Keratinocyte (primary cell): ENCODE measurements around the gene NTSR1. TPM values are rescaled to one million over a fixed set of nuclear protein-coding genes. Genes with fewer than 3 reads are reported as not detected.

Experiments
- DNase-seq: peaks from one replicate; pipeline ENCODE4 v3.0.0-alpha.2; 2011; ENCODE audit warnings: low read depth, missing footprints, low spot score
- FAIRE-seq: peaks from 2 replicates; lab custom pipeline; 2011; peaks lifted over from hg19 to GRCh38; lab: Jason Lieb, UNC
- H2AFZ ChIP-seq: 2 replicates; pipeline ENCODE4 v1.6.0; 2012; ENCODE audit warnings: low read length, control low read depth, inconsistent platforms; ENCODE audit not compliant: control insufficient read depth
- H3K27ac ChIP-seq: 2 replicates; pipeline ENCODE4 v1.5.1; 2011; ENCODE audit warnings: low read length; ENCODE audit not compliant: control insufficient read depth, insufficient read depth
- H3K27me3 ChIP-seq: 3 replicates; pipeline ENCODE4 v1.6.0; 2011; ENCODE audit warnings: low read length; ENCODE audit not compliant: control insufficient read depth, insufficient read depth; ENCODE audit errors: extremely low read depth
- H3K36me3 ChIP-seq, 2 experiments: 2 replicates in 1 of 2; 3 replicates in 1 of 2; pipeline ENCODE4 v1.5.1; 2011; ENCODE audit warnings: low read length in 2 of 2, mild to moderate bottlenecking in 1 of 2; ENCODE audit not compliant: control insufficient read depth in 2 of 2, insufficient read depth in 2 of 2; ENCODE audit errors: extremely low read depth in 1 of 2
- H3K4me1 ChIP-seq: 3 replicates; pipeline ENCODE4 v1.5.1; 2011; ENCODE audit warnings: low read length; ENCODE audit not compliant: control insufficient read depth, insufficient read depth; ENCODE audit errors: extremely low read depth
- H3K4me2 ChIP-seq: 3 replicates; pipeline ENCODE4 v1.6.0; 2011; ENCODE audit warnings: low read depth, low read length; ENCODE audit not compliant: control insufficient read depth, insufficient read depth; ENCODE audit errors: extremely low read depth
- H3K4me3 ChIP-seq, 3 experiments: fragments of 200-600 bp in 1 of 3; sonication (generic) in 1 of 3; 2 replicates in 2 of 3; 3 replicates in 1 of 3; pipeline ENCODE4 v1.5.1; 2011 to 2016; ENCODE audit warnings: low read length in 3 of 3, mild to moderate bottlenecking in 3 of 3, control low read depth in 2 of 3, inconsistent platforms in 1 of 3, low read depth in 1 of 3, mixed read lengths in 1 of 3, mixed run types in 1 of 3, moderate library complexity in 1 of 3; ENCODE audit not compliant: control insufficient read depth in 2 of 3, insufficient read depth in 2 of 3; ENCODE audit errors: extremely low read depth in 1 of 3
- H3K79me2 ChIP-seq: 2 replicates; pipeline ENCODE4 v1.6.0; 2012; ENCODE audit warnings: low read length; ENCODE audit not compliant: control insufficient read depth, insufficient read depth
- H3K9ac ChIP-seq: 3 replicates; pipeline ENCODE4 v1.6.0; 2011; ENCODE audit warnings: low read length; ENCODE audit not compliant: control insufficient read depth, insufficient read depth; ENCODE audit errors: extremely low read depth
- H3K9me1 ChIP-seq: 3 replicates; pipeline ENCODE4 v1.6.0; 2011; ENCODE audit warnings: low read length; ENCODE audit not compliant: control insufficient read depth, insufficient read depth; ENCODE audit errors: extremely low read depth
- H3K9me3 ChIP-seq: 2 replicates; pipeline ENCODE4 v1.5.1; 2012; ENCODE audit warnings: low read depth, low read length; ENCODE audit not compliant: control insufficient read depth
- H4K20me1 ChIP-seq: 3 replicates; pipeline ENCODE4 v1.6.0; 2011; ENCODE audit warnings: low read length; ENCODE audit not compliant: control insufficient read depth, insufficient read depth; ENCODE audit errors: extremely low read depth
- CTCF ChIP-seq, 3 experiments: IDR thresholded peaks in 1 of 3; conservative IDR thresholded peaks in 1 of 3; optimal IDR thresholded peaks in 1 of 3; 2 replicates in 2 of 3; 3 replicates in 1 of 3; pipeline versions ENCODE3 to v1.5.1; 2011; ENCODE audit warnings: low read length in 3 of 3, mild to moderate bottlenecking in 3 of 3, moderate library complexity in 2 of 3, control low read depth in 1 of 3, inconsistent platforms in 1 of 3; ENCODE audit not compliant: insufficient read depth in 2 of 3; ENCODE audit errors: extremely low read depth in 1 of 3
- EZH2 ChIP-seq: IDR thresholded peaks from one replicate; pipeline ENCODE4 v1.6.1; 2012; ENCODE audit warnings: inconsistent platforms, mild to moderate bottlenecking, low read length, moderate library complexity
- dilution Hi-C: fragments of 300-500 bp; cut with MboI; formaldehyde crosslinking; loops from one replicate; pipeline ENCODE4 v1.7.0; 2020; ENCODE audit warnings: low sequenced_read_pairs; ENCODE audit not compliant: extremely low pct_ligation_motif_present
- polyA plus RNA-seq, 5 experiments: library from polyadenylated mRNA; depleted of rRNA in 3 of 5; stranded (reverse) in 3 of 5; stranded (forward) in 1 of 5; unstranded in 1 of 5; fragments of >200 nt; gene quantifications; 1 replicate in 1 of 5; 2 replicates in 3 of 5; 3 replicates in 1 of 5; pipeline versions ENCODE4 v1.2.1 to v1.2.3, GENCODE V29; 2011 to 2012; ENCODE audit warnings: missing spikeins in 2 of 5, low read depth in 1 of 5, low replicate concordance in 1 of 5

Gene NTSR1
- polyA plus RNA-seq, 1 donor (not counting 4 experiments of a cell fraction or from before 2014, with no cell fraction given), result 0.55 TPM

GRCh38 chr20:62809530-62810428, 101.1 kb downstream of the NTSR1 start:
- peaks cover 29% of the 10 kb centered on the region for H3K79me2 ChIP-seq
- H4K20me1 ChIP-seq, result peaks cover 7% of the 10 kb centered on the region
- no peak overlapping the region for H2AFZ ChIP-seq
- peaks cover 11 to 33% of the 10 kb centered on the region in 2 experiments for H3K36me3 ChIP-seq
- no peak for FAIRE-seq
- no peak overlapping the region for H3K4me2 ChIP-seq
- no peaks in the 10 kb centered on the region for H3K9me1 ChIP-seq
- H3K27ac ChIP-seq, result no peak overlapping the region
- H3K4me1 ChIP-seq, result peaks cover 12% of the 10 kb centered on the region
- H3K9me3 ChIP-seq, result no peaks in the 10 kb centered on the region
- H3K4me3 ChIP-seq, result no peak overlapping the region
- H3K9ac ChIP-seq, result no peak overlapping the region
- TF ChIP-seq CTCF (optimal IDR thresholded peaks at IDR 0.05 in 1 of 3, IDR thresholded peaks at IDR 0.05 in 1 of 3, conservative IDR thresholded peaks at IDR 0.05 in 1 of 3; ENCODE audit: extremely low read depth in 1 of 3, insufficient read depth in 2 of 3, low read length in 3 of 3) (no peak), EZH2 (no peak)
- no peaks in the 10 kb centered on the region for H3K27me3 ChIP-seq
- no peak for DNase-seq
- dilution Hi-C loops, result no loop called here

GRCh38 chr20:62811320-62811719, 102.7 kb downstream of the NTSR1 start:
- Histone ChIP-seq H3K79me2 (peaks cover 18% of the 10 kb centered on the region), H3K27ac (no peak overlapping the region), H4K20me1 (peaks cover 7% of the 10 kb centered on the region), H3K4me2 (no peak overlapping the region), H3K9me1 (no peaks in the 10 kb centered on the region), H3K27me3 (peaks cover 10% of the 10 kb centered on the region), H3K4me1 (peaks cover 15% of the 10 kb centered on the region), H3K36me3 (peaks cover 11 to 33% of the 10 kb centered on the region in 2 experiments), H3K9me3 (no peaks in the 10 kb centered on the region), H3K9ac (no peak overlapping the region), H2AFZ (no peak overlapping the region), H3K4me3 (no peak overlapping the region)
- TF ChIP-seq EZH2, result no peak
- TF ChIP-seq CTCF (optimal IDR thresholded peaks at IDR 0.05 in 1 of 3, IDR thresholded peaks at IDR 0.05 in 1 of 3, conservative IDR thresholded peaks at IDR 0.05 in 1 of 3; ENCODE audit: extremely low read depth in 1 of 3, insufficient read depth in 2 of 3, low read length in 3 of 3), result no peak
- FAIRE-seq, result no peak
- dilution Hi-C loops, result no loop called here
- DNase-seq, result no peak
